ENCODE data around the gene FHIP2A.

Gene FHIP2A

GRCh38 chr10:114857922-114858629 lies 36.5 kb downstream of the FHIP2A start (continued):
- TF ChIP-seq HOXD13 (CRISPR knock-in tag; IDR thresholded peaks at IDR 0.05; ENCODE audit: borderline replicate concordance) (no peak), ZNF140 (tag by site-specific recombination; IDR thresholded peaks at IDR 0.05) (no peak)

GRCh38 chr10:114859222-114859621 lies 37.6 kb downstream of the FHIP2A start:
- Histone ChIP-seq H3K27ac (ENCODE audit: extremely low read depth, low read depth, low read length) (no peak overlapping the region), H3K4me1 (ENCODE audit: control insufficient read depth, insufficient read depth, low read length) (no peaks in the 10 kb centered on the region), H3K4me3 (ENCODE audit: low read depth, low read length) (no peak overlapping the region), H3K36me3 (ENCODE audit: control insufficient read depth in 2 of 2, insufficient read depth in 1 of 2, low read length in 2 of 2) (peaks cover 50 to 67% of the 10 kb centered on the region in 2 experiments), H3K9me3 (ENCODE audit: control insufficient read depth, insufficient read depth, low read depth, low read length) (no peaks in the 10 kb centered on the region)
- CTCF ChIA-PET, result interaction anchor here (0.6 kb wide), 1 partner anchor 436 kb away, joined by 3 read pairs; no protein-coding TSS in a partner anchor
- TF ChIP-seq ZNF791 (tag by site-specific recombination; IDR thresholded peaks at IDR 0.05), result no peak
- no peak for TF ChIP-seq ZNF518A (tag by site-specific recombination; conservative IDR thresholded peaks at IDR 0.05; ENCODE audit: low read depth)
- TF ChIP-seq ZBTB49 (tag by site-specific recombination; IDR thresholded peaks at IDR 0.05; ENCODE audit: low read depth), result no peak
- TF ChIP-seq ZNF335 (tag by site-specific recombination; conservative IDR thresholded peaks at IDR 0.05), result no peak
- no peak for TF ChIP-seq ZNF157 (tag by site-specific recombination; IDR thresholded peaks at IDR 0.05)
- TF ChIP-seq ZNF280D (tag by site-specific recombination; IDR thresholded peaks at IDR 0.05), result no peak
- TF ChIP-seq ZNF184 (tag by site-specific recombination; IDR thresholded peaks at IDR 0.05), result no peak
- TF ChIP-seq ATF2 (tag by site-specific recombination; IDR thresholded peaks at IDR 0.05; ENCODE audit: low read depth), result no peak
- TF ChIP-seq ZNF600 (tag by site-specific recombination; IDR thresholded peaks at IDR 0.05), result no peak
- TF ChIP-seq ZXDB (tag by site-specific recombination; IDR thresholded peaks at IDR 0.05), result no peak
- no peak for TF ChIP-seq ZNF146 (tag by site-specific recombination; IDR thresholded peaks at IDR 0.05)
- TF ChIP-seq ZBTB17 (tag by site-specific recombination; IDR thresholded peaks at IDR 0.05), result no peak
- TF ChIP-seq ZNF549 (tag by site-specific recombination; IDR thresholded peaks at IDR 0.05), result no peak
- no peak for TF ChIP-seq ZNF707 (tag by site-specific recombination; IDR thresholded peaks at IDR 0.05)
- POLR2A ChIA-PET, result no interaction called here

Data from HEK293 (cell line).